Heart left ventricle (tissue), 13 donors: ENCODE data around the gene SLAIN1.

ENCODE experiments used
- POLR2A ChIP-seq, 2 donors: fragments of 450-650 bp; IDR thresholded peaks; one replicate each; pipeline ENCODE4 v1.6.1; 2017; ENCODE audit warnings: antibody characterized with exemption in 2 of 2, mild to moderate bottlenecking in 2 of 2, moderate library complexity in 2 of 2
- TF ChIP-seq, protein P1 (sequence below), 12 donors: fragments of 200-600 bp; sonication (generic) in 4 of 12; IDR thresholded peaks; one replicate each; pipeline versions ENCODE4 v1.5.0 to v1.8.0; 2018 to 2022; ENCODE audit warnings: antibody characterized with exemption in 12 of 12, mild to moderate bottlenecking in 5 of 12
- donor health status: ischemic (EF 13 %, LVEDD 7.1; RV severe dilation, severe dysfunction).
- donor health status: DM: no; HTN: yes; CAD: no.
- donor health status: DM: no; HTN: no; CAD: no.
- donor health status: ischemic (EF 25% LVEDD 6.9; RV normal size, moderate dysfunction).
- donor health status: ischemic (EF 25% LVEDD 5.7; RV mildly dilated, moderate dysfunction).
- donor health status: ischemic (EF 35%, LVEDD 5.7; RV mildly dilated, moderate dysfunction).
- donor health status: nonischemic (EF 11% LVEDD 7.7; RV severe dilation, severe dysfunction).
- donor health status: DM: yes; HTN: yes; CAD: no.
- donor health status: PGD.
- donor health status: ischemic (EF 29% LVEDD 5.4; RV normal size, mild dysfunction).
- donor health status: nonischemic (EF 23%, LVEDD 6.1; RV moderate dilation, normal function).

DNA sequence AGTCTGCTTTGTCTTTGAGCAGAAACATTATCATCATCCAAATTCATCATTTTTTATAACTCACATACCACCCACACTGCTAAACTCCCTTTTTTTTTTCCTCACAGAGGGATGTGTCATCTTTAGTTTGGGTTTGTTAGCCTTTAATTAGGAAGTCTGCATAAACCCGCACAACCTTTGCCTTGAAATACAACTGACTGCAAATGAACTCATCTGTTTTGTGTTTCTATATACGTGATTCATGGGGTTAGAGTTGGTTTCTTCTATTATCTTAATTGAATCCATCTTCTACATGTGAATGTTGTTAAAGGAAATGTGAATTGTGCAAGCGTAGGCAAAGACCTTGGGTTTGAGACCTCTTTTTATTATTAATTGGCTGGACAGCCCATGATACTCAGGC is 102.7 kb downstream of the SLAIN1 start:
- TF ChIP-seq, protein P1, sequence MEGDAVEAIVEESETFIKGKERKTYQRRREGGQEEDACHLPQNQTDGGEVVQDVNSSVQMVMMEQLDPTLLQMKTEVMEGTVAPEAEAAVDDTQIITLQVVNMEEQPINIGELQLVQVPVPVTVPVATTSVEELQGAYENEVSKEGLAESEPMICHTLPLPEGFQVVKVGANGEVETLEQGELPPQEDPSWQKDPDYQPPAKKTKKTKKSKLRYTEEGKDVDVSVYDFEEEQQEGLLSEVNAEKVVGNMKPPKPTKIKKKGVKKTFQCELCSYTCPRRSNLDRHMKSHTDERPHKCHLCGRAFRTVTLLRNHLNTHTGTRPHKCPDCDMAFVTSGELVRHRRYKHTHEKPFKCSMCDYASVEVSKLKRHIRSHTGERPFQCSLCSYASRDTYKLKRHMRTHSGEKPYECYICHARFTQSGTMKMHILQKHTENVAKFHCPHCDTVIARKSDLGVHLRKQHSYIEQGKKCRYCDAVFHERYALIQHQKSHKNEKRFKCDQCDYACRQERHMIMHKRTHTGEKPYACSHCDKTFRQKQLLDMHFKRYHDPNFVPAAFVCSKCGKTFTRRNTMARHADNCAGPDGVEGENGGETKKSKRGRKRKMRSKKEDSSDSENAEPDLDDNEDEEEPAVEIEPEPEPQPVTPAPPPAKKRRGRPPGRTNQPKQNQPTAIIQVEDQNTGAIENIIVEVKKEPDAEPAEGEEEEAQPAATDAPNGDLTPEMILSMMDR (IDR thresholded peaks at IDR 0.05) = no peak
- TF ChIP-seq POLR2A (IDR thresholded peaks at IDR 0.05) = no peak
